K562 (cell line): ENCODE measurements around the gene TSPAN14. TPM values are rescaled to one million over a fixed set of nuclear protein-coding genes. Genes with fewer than 3 reads are reported as not detected.
A peak's percentile ranks its signal among the peaks of the same experiment; 100 is the strongest.

Experiments
- CXXC5 ChIP-seq: fragments of 250-450 bp; sonication (Bioruptor Pico); IDR thresholded peaks from 2 replicates; pipeline ENCODE4 v1.8.0; 2022; ENCODE audit warnings: inconsistent platforms, mild to moderate bottlenecking, moderate library complexity
- DDX20 ChIP-seq: fragments of 450-650 bp; IDR thresholded peaks from 2 replicates; pipeline ENCODE4 v1.6.1; 2016; ENCODE audit warnings: missing genetic modification characterization, low read depth, mild to moderate bottlenecking, missing compliant biosample characterization, moderate library complexity
- DPF2 ChIP-seq: fragments of 450-650 bp; IDR thresholded peaks from 2 replicates; pipeline ENCODE4 v1.6.1; 2016
- EP300 ChIP-seq: IDR thresholded peaks from 2 replicates; pipeline ENCODE4 v1.6.1; 2012; ENCODE audit warnings: low read length, improper control_type of control experiment
- GTF2F1 ChIP-seq: IDR thresholded peaks from 2 replicates; pipeline ENCODE4 v1.6.1; 2011; ENCODE audit warnings: low read depth, low read length, improper control_type of control experiment
- MTA2 ChIP-seq: fragments of 450-650 bp; IDR thresholded peaks from 2 replicates; pipeline ENCODE4 v1.6.1; 2016; ENCODE audit warnings: low read depth
- MXI1 ChIP-seq: IDR thresholded peaks from 2 replicates; pipeline ENCODE4 v1.6.1; 2011; ENCODE audit warnings: low read depth, mild to moderate bottlenecking, improper control_type of control experiment, low read length
- PURB ChIP-seq: sonication (generic); formaldehyde crosslinking; IDR thresholded peaks from 2 replicates; pipeline ENCODE4 v1.9.0; 2021; ENCODE audit warnings: low read depth, mild to moderate bottlenecking, missing genetic modification reagents
- SAP30 ChIP-seq: fragments of 200-600 bp; sonication (generic); IDR thresholded peaks from 2 replicates; pipeline ENCODE4 v1.6.1; 2012; ENCODE audit warnings: borderline replicate concordance, low read depth, mild to moderate bottlenecking, moderate library complexity, low read length, control low read depth, inconsistent platforms; ENCODE audit not compliant: insufficient read depth, poor library complexity, severe bottlenecking
- SLC30A9 ChIP-seq: fragments of 250-450 bp; sonication (Bioruptor Pico); IDR thresholded peaks from 2 replicates; pipeline ENCODE4 v1.8.0; 2022; ENCODE audit warnings: mild to moderate bottlenecking, moderate library complexity
- SOX6 ChIP-seq: fragments of 450-650 bp; IDR thresholded peaks from 2 replicates; pipeline ENCODE4 v1.6.1; 2014; ENCODE audit warnings: mild to moderate bottlenecking
- TEAD4 ChIP-seq, 2 experiments: sonication (generic) in 1 of 2; formaldehyde crosslinking in 1 of 2; IDR thresholded peaks; 2 replicates each; pipeline versions ENCODE4 v1.6.1 to v1.8.0; 2012 to 2022; ENCODE audit warnings: borderline replicate concordance in 1 of 2, inconsistent platforms in 1 of 2, low read length in 1 of 2, mild to moderate bottlenecking in 1 of 2, missing genetic modification reagents in 1 of 2
- XRCC4 ChIP-seq: IDR thresholded peaks from one replicate; pipeline ENCODE4 v1.6.1; 2011; ENCODE audit not compliant: insufficient read depth, insufficient read length; ENCODE audit errors: extremely low read depth
- ZC3H4 ChIP-seq: sonication (generic); formaldehyde crosslinking; IDR thresholded peaks from 2 replicates; pipeline ENCODE4 v1.9.0; 2021; ENCODE audit warnings: missing genetic modification reagents, borderline replicate concordance
- ZFP1 ChIP-seq: fragments of 450-650 bp; formaldehyde crosslinking; IDR thresholded peaks from 2 replicates; pipeline ENCODE4 v1.4.0; 2020; ENCODE audit warnings: mild to moderate bottlenecking, mixed read lengths
- ZFP36 ChIP-seq: fragments of 150-350 bp; IDR thresholded peaks from 2 replicates; pipeline ENCODE4 v1.6.1; 2018; ENCODE audit warnings: low read length, low read depth; ENCODE audit not compliant: partially characterized antibody
- ZKSCAN8 ChIP-seq: fragments of 200-800 bp; sonication (Bioruptor generic); IDR thresholded peaks from 2 replicates; pipeline ENCODE4 v1.6.1; 2016; ENCODE audit warnings: missing genetic modification characterization, missing compliant biosample characterization
- ZNF3 ChIP-seq: fragments of 250-450 bp; sonication (Bioruptor Pico); IDR thresholded peaks from 2 replicates; pipeline ENCODE4 v1.5.0; 2021; ENCODE audit warnings: mild to moderate bottlenecking, moderate library complexity
- ZNF316 ChIP-seq: fragments of 450-650 bp; IDR thresholded peaks from 2 replicates; pipeline ENCODE4 v1.6.1; 2016
- ZNF79 ChIP-seq: fragments of 250-450 bp; sonication (Bioruptor Pico); IDR thresholded peaks from 2 replicates; pipeline ENCODE4 v1.4.0; 2020; ENCODE audit warnings: low read depth, mild to moderate bottlenecking, moderate library complexity
- polyA plus RNA-seq, 8 experiments: library from polyadenylated mRNA; depleted of rRNA in 4 of 8; stranded (reverse) in 5 of 8; unstranded in 3 of 8; fragments of >200 nt; fragmentation: Nextera tagmentation in 2 of 8; fragmentation: Illumina TruSeq in 1 of 8; extraction: Ambion mirVana in 2 of 8; extraction: Trizol in 1 of 8; gene quantifications; 2 replicates each; pipeline versions ENCODE4 v1.2.1 to v1.2.3, GENCODE V29; 2011 to 2014; ENCODE audit warnings: inconsistent platforms in 1 of 8, missing spikeins in 1 of 8
- total RNA-seq, 7 experiments: library from RNA; depleted of rRNA in 6 of 7; stranded (reverse); fragments of >200 nt in 6 of 7; fragmentation: Illumina TruSeq in 2 of 7; extraction: Trizol in 2 of 7; gene quantifications; 2 replicates each; pipeline versions ENCODE4 v1.2.1 to v1.2.3, GENCODE V29; 2011 to 2021; ENCODE audit warnings: low replicate concordance in 1 of 7
- TF ChIP-seq, protein P1 (sequence below), 2 experiments: IDR thresholded peaks; 2 replicates each; pipeline ENCODE4 v1.6.1; 2011; ENCODE audit warnings: borderline replicate concordance in 1 of 2, control low read depth in 1 of 2, low read depth in 1 of 2, low read length in 1 of 2, mild to moderate bottlenecking in 1 of 2, mixed read lengths in 1 of 2, moderate library complexity in 1 of 2; ENCODE audit not compliant: insufficient read depth in 1 of 2, insufficient read length in 1 of 2, poor library complexity in 1 of 2, severe bottlenecking in 1 of 2; ENCODE audit errors: extremely low read depth in 1 of 2
- TF ChIP-seq, protein P2 (sequence below): fragments of 250-450 bp; sonication (Bioruptor Pico); IDR thresholded peaks from 2 replicates; pipeline ENCODE4 v1.5.0; 2021
- TF ChIP-seq, protein P3 (sequence below): fragments of 450-650 bp; formaldehyde crosslinking; IDR thresholded peaks from 2 replicates; pipeline ENCODE4 v1.4.0; 2020; ENCODE audit warnings: mild to moderate bottlenecking, moderate library complexity
- TF ChIP-seq, protein P4 (sequence below): fragments of 450-650 bp; IDR thresholded peaks from 2 replicates; pipeline ENCODE4 v1.6.1; 2016; ENCODE audit warnings: missing biosample characterization, missing genetic modification characterization

TSPAN14 gene
- total and polyA plus RNA-seq, 9 of the 15 experiments (the other 6 are each of a cell fraction or from before 2014, with no cell fraction given) = 5.8 to 92.9 (median 23.3) TPM

DNA sequence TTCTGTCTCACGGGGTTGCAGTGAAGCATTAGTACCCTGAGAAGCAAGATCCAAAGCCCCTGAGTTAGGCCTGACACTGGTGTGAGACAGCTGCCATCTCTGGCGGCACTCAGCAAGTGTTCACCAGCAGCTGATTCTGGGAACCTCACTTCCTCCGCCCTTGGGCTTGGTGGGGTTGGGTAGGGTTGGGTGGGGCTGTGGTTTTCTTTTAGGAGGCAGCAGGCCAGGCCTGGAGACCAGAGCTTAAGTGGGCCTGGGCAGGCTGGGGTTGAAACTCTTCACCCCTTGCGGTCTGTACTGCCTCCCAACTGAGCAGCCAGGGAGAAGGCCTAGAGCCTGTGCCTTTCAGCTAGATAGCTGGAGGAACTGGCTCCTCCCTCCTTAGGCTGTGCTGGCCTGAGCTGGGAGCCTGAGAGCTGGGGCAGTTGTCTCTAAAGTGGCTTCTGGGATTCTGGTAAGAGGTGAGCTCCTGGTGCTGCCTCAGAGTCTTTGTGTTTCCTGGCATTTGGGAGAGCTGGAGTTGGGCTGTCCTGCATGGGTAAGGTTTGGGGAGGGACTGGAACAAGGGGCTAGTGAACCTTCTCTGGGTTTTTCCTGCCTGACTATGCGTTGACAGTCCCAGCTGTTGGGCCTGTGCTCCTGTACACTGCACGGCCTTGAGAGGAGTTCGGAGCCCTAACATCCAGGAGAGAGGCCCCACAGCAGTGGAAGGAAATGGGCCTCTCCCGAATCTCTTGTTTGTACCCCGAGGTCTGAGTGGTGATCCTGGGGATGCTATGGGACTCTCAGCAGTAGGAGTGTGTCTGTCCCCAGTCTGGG, 5.1 kb downstream of the TSPAN14 start (continued):
- TF ChIP-seq ZKSCAN8 = no peak
- TF ChIP-seq ZFP36 = peak; percentile 4
- TF ChIP-seq ZFP1 (CRISPR knock-in tag) = no peak
- TF ChIP-seq SLC30A9 = no peak
- TF ChIP-seq ZNF316 = no peak
- TF ChIP-seq, protein P1, sequence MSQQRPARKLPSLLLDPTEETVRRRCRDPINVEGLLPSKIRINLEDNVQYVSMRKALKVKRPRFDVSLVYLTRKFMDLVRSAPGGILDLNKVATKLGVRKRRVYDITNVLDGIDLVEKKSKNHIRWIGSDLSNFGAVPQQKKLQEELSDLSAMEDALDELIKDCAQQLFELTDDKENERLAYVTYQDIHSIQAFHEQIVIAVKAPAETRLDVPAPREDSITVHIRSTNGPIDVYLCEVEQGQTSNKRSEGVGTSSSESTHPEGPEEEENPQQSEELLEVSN (IDR thresholded peaks at IDR 0.05; ENCODE audit: borderline replicate concordance in 1 of 2, extremely low read depth in 1 of 2, insufficient read depth in 1 of 2, insufficient read length in 1 of 2, low read depth in 1 of 2, low read length in 1 of 2, poor library complexity in 1 of 2, severe bottlenecking in 1 of 2) = peak in 1 of 2 experiments; percentile 39
- no peak for TF ChIP-seq DDX20 (tag)
- no peak; the same call in 1 of the 2 replicates for TF ChIP-seq EP300
- no peak for TF ChIP-seq ZNF3 (CRISPR knock-in tag)
- no peak for TF ChIP-seq MXI1
- TF ChIP-seq, protein P2, sequence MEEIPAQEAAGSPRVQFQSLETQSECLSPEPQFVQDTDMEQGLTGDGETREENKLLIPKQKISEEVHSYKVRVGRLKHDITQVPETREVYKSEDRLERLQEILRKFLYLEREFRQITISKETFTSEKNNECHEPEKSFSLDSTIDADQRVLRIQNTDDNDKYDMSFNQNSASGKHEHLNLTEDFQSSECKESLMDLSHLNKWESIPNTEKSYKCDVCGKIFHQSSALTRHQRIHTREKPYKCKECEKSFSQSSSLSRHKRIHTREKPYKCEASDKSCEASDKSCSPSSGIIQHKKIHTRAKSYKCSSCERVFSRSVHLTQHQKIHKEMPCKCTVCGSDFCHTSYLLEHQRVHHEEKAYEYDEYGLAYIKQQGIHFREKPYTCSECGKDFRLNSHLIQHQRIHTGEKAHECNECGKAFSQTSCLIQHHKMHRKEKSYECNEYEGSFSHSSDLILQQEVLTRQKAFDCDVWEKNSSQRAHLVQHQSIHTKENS = no peak
- TF ChIP-seq XRCC4 = no peak
- no peak for TF ChIP-seq ZNF79
- peak; percentile 47; the same call in 1 of the 2 replicates for TF ChIP-seq CXXC5
- no peak for TF ChIP-seq GTF2F1
- no peak for TF ChIP-seq ZC3H4
- TF ChIP-seq MTA2 = no peak
- no peak for TF ChIP-seq DPF2
- TF ChIP-seq, protein P3, sequence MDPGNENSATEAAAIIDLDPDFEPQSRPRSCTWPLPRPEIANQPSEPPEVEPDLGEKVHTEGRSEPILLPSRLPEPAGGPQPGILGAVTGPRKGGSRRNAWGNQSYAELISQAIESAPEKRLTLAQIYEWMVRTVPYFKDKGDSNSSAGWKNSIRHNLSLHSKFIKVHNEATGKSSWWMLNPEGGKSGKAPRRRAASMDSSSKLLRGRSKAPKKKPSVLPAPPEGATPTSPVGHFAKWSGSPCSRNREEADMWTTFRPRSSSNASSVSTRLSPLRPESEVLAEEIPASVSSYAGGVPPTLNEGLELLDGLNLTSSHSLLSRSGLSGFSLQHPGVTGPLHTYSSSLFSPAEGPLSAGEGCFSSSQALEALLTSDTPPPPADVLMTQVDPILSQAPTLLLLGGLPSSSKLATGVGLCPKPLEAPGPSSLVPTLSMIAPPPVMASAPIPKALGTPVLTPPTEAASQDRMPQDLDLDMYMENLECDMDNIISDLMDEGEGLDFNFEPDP = no peak
- TF ChIP-seq PURB (CRISPR knock-in tag) = no peak
- TF ChIP-seq TEAD4 (IDR thresholded peaks at IDR 0.05; ENCODE audit: low read length) = no peak
- TF ChIP-seq TEAD4 (CRISPR knock-in tag; IDR thresholded peaks at IDR 0.05; ENCODE audit: borderline replicate concordance) = no peak
- TF ChIP-seq SOX6 = 0 out of 2 replicates have a peak, but pooled peaks have one; percentile 38
- no peak for TF ChIP-seq SAP30
- TF ChIP-seq, protein P4, sequence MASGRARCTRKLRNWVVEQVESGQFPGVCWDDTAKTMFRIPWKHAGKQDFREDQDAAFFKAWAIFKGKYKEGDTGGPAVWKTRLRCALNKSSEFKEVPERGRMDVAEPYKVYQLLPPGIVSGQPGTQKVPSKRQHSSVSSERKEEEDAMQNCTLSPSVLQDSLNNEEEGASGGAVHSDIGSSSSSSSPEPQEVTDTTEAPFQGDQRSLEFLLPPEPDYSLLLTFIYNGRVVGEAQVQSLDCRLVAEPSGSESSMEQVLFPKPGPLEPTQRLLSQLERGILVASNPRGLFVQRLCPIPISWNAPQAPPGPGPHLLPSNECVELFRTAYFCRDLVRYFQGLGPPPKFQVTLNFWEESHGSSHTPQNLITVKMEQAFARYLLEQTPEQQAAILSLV = no peak
